Skeletal muscle satellite cell (primary cell): ENCODE data around the gene IQGAP2. TPM values are rescaled to one million over a fixed set of nuclear protein-coding genes. Genes with fewer than 3 reads are reported as not detected.
A peak's percentile ranks its signal among the peaks of the same experiment; 100 is the strongest.
"Not testable (repeated sequence)": the region's sequence is repeated elsewhere in the genome, so short reads cannot be mapped to it uniquely, and the experiment has no call there.

ENCODE experiments used
- H3K27me3 ChIP-seq: 2 replicates; pipeline ENCODE4 v1.7.0; 2013; ENCODE audit warnings: low read length; ENCODE audit not compliant: control insufficient read depth, insufficient read depth
- H3K36me3 ChIP-seq: 2 replicates; pipeline ENCODE4 v1.7.0; 2013; ENCODE audit warnings: mild to moderate bottlenecking, control low read depth, low read length; ENCODE audit not compliant: insufficient read depth
- H3K4me1 ChIP-seq: 2 replicates; pipeline ENCODE4 v1.7.0; 2013; ENCODE audit warnings: low read length; ENCODE audit not compliant: control insufficient read depth, insufficient read depth
- H3K4me2 ChIP-seq: 2 replicates; pipeline ENCODE4 v1.7.0; 2013; ENCODE audit warnings: mild to moderate bottlenecking, low read length
- H3K4me3 ChIP-seq: 2 replicates; pipeline ENCODE4 v1.7.0; 2013; ENCODE audit warnings: low read length
- H3K9ac ChIP-seq: 2 replicates; pipeline ENCODE4 v1.7.0; 2013; ENCODE audit warnings: mild to moderate bottlenecking, low read depth, low read length, moderate library complexity
- H3K9me3 ChIP-seq: replicated peaks from 2 replicates; pipeline ENCODE4 v1.7.0; 2013; ENCODE audit warnings: mild to moderate bottlenecking, control low read depth, low read length
- total RNA-seq: library from RNA; depleted of rRNA; stranded (reverse); fragments of >200 nt; gene quantifications from 2 replicates; pipeline ENCODE4 v1.2.3, GENCODE V29; 2012; rRNA removed

IQGAP2 gene, protein sequence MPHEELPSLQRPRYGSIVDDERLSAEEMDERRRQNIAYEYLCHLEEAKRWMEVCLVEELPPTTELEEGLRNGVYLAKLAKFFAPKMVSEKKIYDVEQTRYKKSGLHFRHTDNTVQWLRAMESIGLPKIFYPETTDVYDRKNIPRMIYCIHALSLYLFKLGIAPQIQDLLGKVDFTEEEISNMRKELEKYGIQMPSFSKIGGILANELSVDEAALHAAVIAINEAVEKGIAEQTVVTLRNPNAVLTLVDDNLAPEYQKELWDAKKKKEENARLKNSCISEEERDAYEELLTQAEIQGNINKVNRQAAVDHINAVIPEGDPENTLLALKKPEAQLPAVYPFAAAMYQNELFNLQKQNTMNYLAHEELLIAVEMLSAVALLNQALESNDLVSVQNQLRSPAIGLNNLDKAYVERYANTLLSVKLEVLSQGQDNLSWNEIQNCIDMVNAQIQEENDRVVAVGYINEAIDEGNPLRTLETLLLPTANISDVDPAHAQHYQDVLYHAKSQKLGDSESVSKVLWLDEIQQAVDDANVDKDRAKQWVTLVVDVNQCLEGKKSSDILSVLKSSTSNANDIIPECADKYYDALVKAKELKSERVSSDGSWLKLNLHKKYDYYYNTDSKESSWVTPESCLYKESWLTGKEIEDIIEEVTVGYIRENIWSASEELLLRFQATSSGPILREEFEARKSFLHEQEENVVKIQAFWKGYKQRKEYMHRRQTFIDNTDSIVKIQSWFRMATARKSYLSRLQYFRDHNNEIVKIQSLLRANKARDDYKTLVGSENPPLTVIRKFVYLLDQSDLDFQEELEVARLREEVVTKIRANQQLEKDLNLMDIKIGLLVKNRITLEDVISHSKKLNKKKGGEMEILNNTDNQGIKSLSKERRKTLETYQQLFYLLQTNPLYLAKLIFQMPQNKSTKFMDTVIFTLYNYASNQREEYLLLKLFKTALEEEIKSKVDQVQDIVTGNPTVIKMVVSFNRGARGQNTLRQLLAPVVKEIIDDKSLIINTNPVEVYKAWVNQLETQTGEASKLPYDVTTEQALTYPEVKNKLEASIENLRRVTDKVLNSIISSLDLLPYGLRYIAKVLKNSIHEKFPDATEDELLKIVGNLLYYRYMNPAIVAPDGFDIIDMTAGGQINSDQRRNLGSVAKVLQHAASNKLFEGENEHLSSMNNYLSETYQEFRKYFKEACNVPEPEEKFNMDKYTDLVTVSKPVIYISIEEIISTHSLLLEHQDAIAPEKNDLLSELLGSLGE (N-terminal part only)
- 0.87 and 3.3 TPM in 2 replicates for total RNA-seq

GRCh38 chr5:76402886-76403765 is at the start of gene IQGAP2:
IQGAP2 (plus strand) TSS chr5:76403285; CDS start chr5:76403546, 261 bp downstream.
- Histone ChIP-seq H3K4me1 (peaks cover 5% of the 10 kb centered on the region), H3K27me3 (peaks cover 75% of the 10 kb centered on the region), H3K9ac (no peak within 1 kb of the TSS), H3K36me3 (no peaks in the 10 kb centered on the region), H3K4me2 (peak within 1 kb of the TSS; percentile 97), H3K4me3 (peak within 1 kb of the TSS; percentile 78), H3K9me3 (no peaks in the 10 kb centered on the region)

DNA sequence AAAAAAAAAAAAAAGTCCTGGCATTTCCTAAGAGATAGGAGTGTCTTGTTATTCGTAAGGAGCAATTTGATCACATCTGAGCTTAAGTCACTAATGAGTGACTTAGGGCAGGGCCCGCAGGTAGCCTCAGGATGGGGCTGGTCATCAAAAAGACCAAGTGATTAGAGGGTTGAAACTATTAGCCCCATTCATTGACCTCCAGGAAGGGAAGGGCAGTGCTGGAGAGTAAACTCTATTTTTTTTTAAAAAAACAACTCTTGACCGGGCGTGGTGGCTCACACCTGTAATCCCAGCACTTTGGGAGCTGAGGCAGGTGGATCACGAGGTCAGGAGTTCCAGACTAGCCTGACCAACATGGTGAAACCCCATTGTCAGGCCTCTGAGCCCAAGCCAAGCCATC is 46.2 kb upstream of the IQGAP2 start:
- Histone ChIP-seq H3K27me3 (no peaks in the 10 kb centered on the region), H3K36me3 (no peaks in the 10 kb centered on the region), H3K9me3 (no peaks in the 10 kb centered on the region), H3K4me2 (no peak overlapping the region), H3K4me3 (no peak overlapping the region), H3K9ac (no peak overlapping the region), H3K4me1 (no peaks in the 10 kb centered on the region)

DNA sequence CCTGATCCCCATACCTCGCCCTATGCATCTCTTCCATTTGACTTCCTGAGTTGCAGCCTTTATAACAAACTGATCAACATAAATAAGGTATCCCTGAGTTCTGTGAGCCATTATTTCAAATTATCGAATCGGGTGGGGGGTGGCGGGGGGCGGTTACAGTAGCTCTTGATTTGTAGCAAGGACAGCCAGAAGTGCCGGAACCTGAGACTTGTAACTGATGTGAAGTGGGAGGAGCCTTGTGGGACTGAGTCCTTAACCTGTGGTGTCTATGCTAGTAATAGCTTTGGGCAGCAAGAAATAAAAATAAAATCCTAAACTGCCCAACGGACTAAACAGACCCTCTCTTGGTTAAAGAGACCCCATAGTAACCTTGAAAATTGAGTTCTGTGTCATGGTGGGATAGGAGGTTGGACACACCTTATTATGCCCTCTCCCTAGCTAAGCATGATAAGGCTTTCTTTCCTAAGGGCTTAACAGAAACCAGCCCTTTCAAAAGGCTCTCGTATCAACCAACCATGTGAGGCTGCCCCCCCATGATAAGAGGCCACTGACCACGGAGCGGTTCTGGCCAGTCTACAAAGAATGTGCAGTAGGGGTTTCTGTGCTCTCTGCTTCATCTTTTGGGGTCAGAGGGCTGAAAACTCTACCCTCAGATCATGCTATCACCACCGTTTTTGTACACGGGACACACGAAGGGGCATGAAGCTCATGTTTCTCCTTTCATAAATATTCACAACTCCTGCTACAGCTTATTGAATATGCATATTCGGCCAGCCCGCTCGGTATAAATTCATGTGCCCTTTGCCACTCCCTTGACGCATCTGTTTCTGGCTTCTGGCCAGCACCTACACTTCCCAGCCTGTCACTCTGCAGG is 39.5 kb upstream of the IQGAP2 start:
- no peaks in the 10 kb centered on the region for H3K36me3 ChIP-seq
- no peak overlapping the region for H3K9ac ChIP-seq
- no peaks in the 10 kb centered on the region for H3K4me1 ChIP-seq
- no peaks in the 10 kb centered on the region for H3K27me3 ChIP-seq
- no peak overlapping the region for H3K4me2 ChIP-seq
- no peaks in the 10 kb centered on the region for H3K9me3 ChIP-seq
- no peak overlapping the region for H3K4me3 ChIP-seq

DNA sequence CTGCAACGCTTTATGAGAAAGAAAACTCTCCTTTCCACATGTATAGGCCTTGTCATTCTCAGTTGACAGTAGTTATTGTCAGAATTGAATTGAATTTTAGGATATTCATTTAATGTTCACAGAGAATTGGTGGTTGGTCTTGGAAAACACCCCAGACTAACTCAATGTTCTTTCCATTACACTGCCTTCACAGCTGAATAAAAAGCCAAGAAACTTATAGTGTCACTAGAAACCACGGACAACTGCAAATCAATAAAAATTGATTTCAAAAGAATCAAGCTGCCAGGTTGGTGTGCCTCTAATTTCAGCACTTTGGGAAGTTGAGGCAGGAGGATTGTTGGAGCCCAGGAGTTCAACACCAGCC is 38.9 kb upstream of the IQGAP2 start:
- no peaks in the 10 kb centered on the region for H3K36me3 ChIP-seq
- H3K4me1 ChIP-seq = no peaks in the 10 kb centered on the region
- H3K27me3 ChIP-seq = no peaks in the 10 kb centered on the region
- no peak overlapping the region for H3K4me3 ChIP-seq
- no peak overlapping the region for H3K9ac ChIP-seq
- H3K9me3 ChIP-seq = no peaks in the 10 kb centered on the region
- H3K4me2 ChIP-seq = no peak overlapping the region

GRCh38 chr5:76365561-76365960 is 37.5 kb upstream of the IQGAP2 start:
- no peaks in the 10 kb centered on the region for H3K27me3 ChIP-seq
- no peaks in the 10 kb centered on the region for H3K4me1 ChIP-seq
- H3K9me3 ChIP-seq = no peaks in the 10 kb centered on the region
- H3K9ac ChIP-seq = no peak overlapping the region
- no peak overlapping the region for H3K4me3 ChIP-seq
- H3K4me2 ChIP-seq = no peak overlapping the region
- H3K36me3 ChIP-seq = no peaks in the 10 kb centered on the region

GRCh38 chr5:76366596-76366995 is 36.5 kb upstream of the IQGAP2 start:
- Histone ChIP-seq H3K27me3 (no peaks in the 10 kb centered on the region), H3K4me2 (no peak overlapping the region), H3K9ac (no peak overlapping the region), H3K9me3 (no peaks in the 10 kb centered on the region), H3K4me3 (no peak overlapping the region), H3K36me3 (no peaks in the 10 kb centered on the region), H3K4me1 (no peaks in the 10 kb centered on the region)

DNA sequence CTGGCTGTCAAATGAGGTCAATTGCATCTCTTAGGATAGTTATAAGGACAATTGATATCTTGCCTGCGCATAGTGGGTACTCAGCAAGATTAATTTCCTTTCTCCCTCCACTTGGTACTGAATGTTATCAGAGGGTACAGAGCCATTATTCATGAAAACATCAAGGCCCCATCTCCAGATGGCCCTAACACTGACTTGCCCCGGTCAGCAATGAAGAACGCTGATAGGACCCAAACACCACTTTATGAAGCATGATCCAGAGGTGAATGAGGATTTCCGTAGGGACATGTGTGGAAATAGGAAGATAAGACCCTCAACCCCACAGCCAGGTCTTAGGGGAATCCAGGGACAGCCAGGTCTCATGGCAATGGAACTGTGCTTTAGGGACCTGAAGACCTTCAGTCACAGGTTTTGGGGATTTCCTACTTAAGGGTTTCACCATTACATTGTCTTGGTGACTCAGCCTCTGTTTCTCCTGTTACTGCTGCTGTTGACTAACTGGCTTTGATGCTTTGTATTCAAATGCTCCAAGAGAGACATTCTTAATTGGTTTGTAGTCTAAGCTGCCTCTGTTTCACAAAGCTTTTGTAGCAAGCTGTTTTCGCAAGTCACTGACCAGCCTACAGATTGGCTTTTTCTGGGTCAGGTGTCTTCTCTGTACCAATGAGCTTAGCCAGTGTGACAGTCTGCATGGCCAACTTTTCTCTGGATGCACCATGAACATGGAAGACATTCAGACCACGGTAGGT is 35.3 kb upstream of the IQGAP2 start:
- Histone ChIP-seq H3K27me3 (no peaks in the 10 kb centered on the region), H3K4me3 (no peak overlapping the region), H3K4me2 (no peak overlapping the region), H3K9ac (no peak overlapping the region), H3K9me3 (no peaks in the 10 kb centered on the region), H3K4me1 (peaks cover 6% of the 10 kb centered on the region), H3K36me3 (no peaks in the 10 kb centered on the region)

DNA sequence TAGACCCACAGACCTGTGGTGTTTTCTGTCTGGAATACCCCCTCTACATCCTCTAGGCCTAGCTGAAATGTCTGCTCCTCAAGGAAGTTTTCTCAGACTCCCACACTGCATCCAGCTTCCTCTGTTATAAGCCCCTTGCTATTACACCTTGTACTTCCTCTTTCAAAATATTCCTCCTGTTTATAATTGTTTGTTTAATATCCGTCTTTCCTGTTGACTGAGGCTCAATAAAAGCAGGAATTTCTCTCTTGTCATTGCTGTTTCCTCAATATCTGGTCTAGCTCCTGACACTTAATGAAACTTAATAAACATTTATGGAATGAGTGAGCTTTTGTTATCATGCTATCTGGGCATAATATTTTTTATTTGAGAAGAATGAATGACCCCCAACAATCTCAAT is 34.1 kb upstream of the IQGAP2 start:
- Histone ChIP-seq H3K9me3 (no peaks in the 10 kb centered on the region), H3K4me1 (peaks cover 7% of the 10 kb centered on the region), H3K36me3 (no peaks in the 10 kb centered on the region), H3K27me3 (no peaks in the 10 kb centered on the region), H3K4me2 (no peak overlapping the region), H3K4me3 (no peak overlapping the region), H3K9ac (no peak overlapping the region)

DNA sequence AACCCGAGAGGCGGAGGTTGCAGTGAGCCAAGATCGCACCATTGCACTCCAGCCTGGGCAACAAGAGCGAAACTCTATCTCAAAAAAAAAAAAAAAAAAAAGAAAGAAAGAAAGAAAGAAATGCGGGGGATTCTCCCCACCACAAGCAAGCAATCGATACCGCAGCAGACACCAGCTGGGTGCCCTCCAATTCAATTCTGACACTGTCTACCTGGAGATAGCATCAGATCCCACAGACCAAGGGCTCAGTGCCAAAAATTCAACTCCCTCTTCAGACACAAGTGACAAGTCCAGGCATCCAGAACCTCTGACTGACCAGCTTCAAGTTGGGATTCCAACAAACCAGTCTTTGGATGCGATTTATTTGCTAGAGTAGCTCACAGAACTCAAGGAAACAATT is 33.4 kb upstream of the IQGAP2 start:
- not testable (repeated sequence) for H3K4me1 ChIP-seq, H3K9ac ChIP-seq, H3K36me3 ChIP-seq, H3K4me3 ChIP-seq, H3K9me3 ChIP-seq, H3K4me2 ChIP-seq, H3K27me3 ChIP-seq

GRCh38 chr5:76371960-76372322 is 31.1 kb upstream of the IQGAP2 start:
- Histone ChIP-seq H3K36me3 (no peaks in the 10 kb centered on the region), H3K9ac (no peak overlapping the region), H3K4me3 (no peak overlapping the region), H3K4me2 (no peak overlapping the region), H3K27me3 (peaks cover 6% of the 10 kb centered on the region), H3K4me1 (peaks cover 7% of the 10 kb centered on the region), H3K9me3 (no peaks in the 10 kb centered on the region)
